Activated CD8-positive, alpha-beta memory T cell treated with anti-CD3 and anti-CD28 coated beads, Interleukin-2, amount 50 U/mL, for 24 hours (primary cell): ENCODE data around the gene PSMC4.
"Not testable (repeated sequence)": the region's sequence is repeated elsewhere in the genome, so short reads cannot be mapped to it uniquely, and the experiment has no call there.

ENCODE experiments used
- DNase-seq: peaks from one replicate; pipeline ENCODE4 v3.0.0-alpha.2; 2020; ENCODE audit errors: extremely low read depth

The PSMC4 gene

DNA sequence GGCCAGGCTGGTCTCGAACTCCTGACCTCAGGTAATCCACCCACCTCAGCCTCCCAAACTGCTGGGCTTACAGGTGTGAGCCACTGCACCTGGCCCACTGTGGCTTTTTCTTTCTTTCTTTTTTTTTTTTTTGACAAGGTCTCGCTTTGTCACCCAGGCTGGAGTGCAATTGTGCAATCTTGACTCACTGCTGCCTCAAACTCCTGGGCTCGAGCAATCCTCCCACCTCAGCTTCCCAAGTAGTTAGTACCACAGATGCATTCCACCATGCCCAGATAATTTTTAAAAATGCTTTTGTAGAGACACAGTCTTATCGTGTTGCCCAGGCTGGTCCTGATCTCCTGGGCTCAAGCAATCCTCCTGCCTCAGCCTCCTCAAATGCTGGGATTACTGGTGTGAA lies 24.4 kb upstream of the PSMC4 start:
- DNase-seq: no peak

DNA sequence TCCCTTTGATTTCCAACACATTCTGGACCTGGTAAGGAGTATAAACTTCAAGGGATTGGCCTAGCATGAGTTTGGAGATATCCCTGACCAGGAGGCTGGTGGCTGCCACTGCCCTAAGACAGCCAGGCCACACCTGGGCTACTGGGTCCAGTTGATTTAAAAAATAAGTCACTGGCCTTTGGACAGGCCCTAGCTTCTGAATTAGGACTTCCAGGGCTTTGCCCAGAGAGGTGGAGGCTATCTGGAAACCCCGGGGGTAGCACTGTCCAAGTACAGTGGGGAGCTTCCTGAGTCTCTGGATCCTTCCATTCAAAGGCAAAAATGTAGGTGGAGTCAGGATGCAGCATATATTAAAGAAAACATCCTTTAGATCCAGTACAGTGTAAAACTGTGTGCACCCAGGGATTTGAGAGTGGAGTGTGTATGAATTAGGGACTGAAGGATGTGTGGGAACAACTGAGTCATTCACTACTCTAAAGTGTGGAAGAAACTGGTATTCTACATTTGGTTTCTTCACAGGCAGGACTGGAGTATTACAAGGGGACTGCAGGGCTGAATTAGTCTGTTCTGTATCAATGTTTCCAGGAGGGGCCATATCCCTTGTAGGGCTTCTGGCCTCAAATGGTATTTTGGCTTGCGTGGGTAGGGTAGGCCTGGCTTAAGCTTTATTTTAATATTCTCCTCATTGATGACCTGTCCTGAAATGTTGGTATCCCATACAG lies 21.8 kb upstream of the PSMC4 start:
- no peak for DNase-seq

DNA sequence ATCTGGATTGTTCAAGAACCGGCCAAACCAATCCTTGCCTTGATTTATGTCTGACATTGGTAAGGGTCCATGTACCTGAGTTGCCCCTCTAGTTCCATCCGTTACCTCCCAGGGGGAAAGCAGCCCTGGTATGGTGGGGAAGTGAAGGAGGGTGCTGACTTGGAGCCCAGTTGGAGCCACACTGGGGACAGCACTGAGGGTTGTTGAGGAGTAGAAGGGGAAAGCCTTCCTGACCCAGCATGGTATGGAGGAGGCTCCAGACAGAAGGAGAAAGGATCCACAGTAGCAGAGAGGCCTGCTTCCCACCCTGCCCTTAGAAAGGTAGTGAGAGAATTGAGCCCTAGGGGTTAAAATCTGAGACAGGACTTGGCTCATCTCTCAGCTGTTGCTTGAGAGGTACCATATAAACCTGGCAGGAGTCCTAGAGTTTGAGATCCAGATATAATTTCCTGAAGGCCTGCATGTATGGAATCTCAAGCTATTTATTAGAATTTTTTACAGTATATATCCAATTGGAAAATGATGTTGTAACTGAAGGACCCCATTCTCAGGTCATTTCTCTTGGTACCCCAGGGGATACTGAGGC lies 19.8 kb upstream of the PSMC4 start:
- DNase-seq: no peak

DNA sequence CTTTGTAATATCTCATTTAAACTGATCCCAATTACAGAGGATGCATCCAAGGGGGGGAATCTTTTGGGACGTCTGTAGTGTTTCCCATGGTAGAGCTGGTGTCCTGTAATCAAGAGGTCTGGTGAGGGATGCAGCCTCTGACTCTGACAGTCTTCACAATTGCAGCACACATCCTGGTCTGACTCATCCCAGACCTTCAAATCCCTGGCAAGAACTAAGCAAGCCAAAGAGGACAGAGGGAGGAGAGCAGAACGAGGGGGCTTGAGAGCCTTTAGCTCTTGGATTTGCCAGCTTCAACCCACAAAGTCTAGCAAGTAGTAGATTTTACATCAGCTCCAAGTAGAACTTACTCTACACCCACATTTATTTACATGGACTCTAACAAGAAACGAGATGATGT lies 19.3 kb upstream of the PSMC4 start:
- no peak for DNase-seq

DNA sequence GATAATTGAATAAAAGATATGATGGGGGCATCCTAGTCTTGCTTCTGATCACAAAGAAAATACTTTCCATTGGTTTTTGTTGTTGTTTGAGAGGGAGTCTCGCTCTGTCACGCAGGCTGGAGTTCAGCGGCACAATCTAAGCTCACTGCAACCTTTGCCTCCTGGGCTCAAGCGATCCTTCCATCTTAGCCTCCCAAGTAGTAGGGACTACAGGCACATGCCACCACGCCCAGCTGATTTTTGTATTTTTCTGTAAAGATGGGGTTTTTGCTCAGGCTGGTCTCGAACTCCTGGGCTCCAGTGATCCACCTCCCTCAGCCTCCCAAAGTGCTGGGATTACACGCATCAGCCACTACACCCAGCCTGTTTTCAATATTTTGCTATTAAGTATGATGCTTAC lies 17.1 kb upstream of the PSMC4 start:
- DNase-seq: no peak

DNA sequence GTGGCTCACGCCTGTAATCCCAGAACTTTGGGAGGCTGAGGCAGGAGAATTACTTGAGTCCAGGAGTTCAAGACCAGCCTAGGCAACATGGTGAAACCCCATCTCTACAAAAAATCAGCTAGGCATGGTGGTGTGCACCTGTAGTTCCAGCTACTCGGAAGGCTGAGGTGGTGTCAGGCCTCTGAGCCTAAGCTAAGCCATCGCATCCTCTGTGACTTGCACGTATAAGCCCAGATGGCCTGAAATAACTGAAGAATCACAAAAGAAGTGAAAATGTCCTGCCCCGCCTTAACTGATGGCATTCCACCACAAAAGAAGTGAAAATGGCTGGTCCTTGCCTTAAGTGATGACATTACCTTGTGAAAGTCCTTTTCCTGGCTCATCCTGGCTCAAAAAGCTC lies 13.1 kb upstream of the PSMC4 start:
- not testable (repeated sequence) for DNase-seq

DNA sequence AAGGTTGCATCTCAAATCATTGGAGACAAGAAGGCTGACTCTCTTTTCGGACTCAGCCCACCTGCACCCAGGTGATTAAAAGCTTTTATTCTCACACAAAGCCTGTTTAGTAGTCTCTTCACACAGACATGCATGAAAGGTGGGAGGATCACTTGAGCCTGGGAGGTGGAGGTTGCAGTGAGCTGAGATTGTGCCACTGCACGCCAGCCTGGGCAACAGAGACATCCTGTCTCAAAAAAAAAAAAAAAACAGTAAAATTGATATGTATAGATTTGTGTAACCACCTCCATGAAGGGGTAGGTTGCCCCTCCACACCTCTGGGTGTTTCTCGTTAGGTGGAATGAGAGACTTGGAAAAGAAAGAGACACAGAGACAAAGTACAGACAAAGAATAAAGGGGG lies 12.0 kb upstream of the PSMC4 start:
- DNase-seq: not testable (repeated sequence)

DNA sequence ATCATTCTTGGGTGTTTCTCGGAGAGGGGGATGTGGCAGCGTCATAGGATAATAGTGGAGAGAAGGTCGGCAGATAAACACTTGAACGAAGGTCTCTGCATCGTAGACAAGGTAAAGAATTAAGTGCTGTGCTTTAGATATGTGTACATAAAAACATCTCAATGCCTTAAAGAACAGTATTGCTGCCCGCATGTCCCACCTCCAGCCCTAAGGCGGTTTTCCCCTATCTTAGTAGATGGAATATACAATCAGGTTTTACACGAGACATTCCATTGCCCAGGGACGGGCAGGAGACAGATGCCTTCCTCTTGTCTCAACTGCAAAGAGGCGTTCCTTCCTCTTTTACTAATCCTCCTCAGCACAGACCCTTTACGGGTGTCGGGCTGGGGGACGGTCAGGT lies 11.6 kb upstream of the PSMC4 start:
- DNase-seq: not testable (repeated sequence)

DNA sequence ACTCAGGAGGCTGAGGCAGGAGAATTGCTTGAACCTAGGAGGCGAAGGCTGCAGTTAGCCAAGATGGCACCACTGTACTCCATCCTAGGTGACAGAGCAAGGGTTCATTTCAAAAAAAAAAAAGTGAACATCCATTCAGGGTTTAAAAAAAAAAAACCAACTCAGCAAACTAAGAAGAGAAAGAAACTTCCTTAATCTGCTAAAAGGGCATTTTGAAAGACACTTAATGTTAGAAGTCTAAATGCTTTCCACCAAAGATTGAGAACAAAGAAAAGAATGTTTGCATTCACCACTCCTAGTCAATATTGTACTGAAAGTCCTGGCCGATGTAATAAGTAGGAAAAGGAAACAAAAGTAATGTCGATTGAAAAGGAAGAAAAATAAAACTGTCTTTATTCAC lies 7.1 kb upstream of the PSMC4 start:
- no peak for DNase-seq

DNA sequence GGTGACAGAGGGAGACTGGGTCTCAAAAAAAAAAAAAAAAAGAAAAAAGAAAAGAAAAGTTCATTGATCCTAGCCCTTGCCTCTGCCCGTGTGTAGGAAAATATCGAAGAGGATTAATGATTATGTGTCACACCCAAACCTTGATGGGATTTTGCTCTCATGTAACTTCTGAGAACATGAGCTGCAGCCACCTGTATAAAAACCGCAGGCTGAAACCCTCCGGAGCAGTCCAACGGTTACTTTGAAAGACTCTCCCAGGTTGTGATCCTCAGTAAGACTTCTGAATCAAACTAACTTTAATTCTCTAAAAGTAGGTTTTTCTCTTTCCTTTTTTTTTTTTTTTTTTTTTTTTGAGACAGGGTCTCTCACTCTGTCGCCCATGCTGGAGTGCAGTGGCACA lies 4.3 kb upstream of the PSMC4 start:
- no peak for DNase-seq

DNA sequence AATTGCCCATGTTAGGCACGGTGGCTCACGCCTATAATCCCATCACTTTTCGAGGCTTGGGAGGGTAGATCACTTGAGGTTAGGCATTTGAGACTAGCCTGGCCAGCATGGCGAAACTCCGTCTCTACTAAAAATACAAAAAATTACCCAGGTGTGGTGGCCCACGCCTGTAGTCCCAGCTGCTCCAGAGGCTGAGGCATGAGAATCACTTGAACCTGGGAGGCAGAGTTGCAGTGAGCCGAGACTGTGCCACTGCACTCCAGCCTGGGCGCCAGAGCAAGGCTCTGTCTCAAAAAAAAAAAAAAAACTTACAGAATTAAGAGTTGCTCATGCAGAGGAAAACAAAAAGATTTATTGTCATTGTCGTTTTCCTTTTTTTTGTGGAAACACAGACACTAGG lies 3.4 kb upstream of the PSMC4 start:
- no peak for DNase-seq

DNA sequence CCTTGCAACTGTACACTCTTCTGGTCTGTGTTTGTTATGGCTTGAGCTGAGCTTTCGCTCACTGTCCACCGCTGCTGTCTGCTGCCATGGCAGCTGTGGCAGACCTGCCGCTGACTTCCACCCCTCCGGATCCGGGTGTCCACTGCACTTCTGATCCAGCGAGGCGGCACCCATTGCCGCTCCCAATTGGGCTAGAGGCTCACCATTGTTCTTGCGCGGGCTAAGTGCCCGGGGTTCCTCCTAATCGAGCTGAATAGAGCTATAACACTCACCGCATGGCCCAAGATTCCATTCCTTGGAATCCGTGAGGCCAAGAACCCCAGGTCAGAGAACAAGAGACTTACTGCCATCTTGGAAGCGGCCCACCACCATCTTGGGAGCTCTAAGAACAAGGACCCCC lies 2.2 kb upstream of the PSMC4 start:
- no peak for DNase-seq

DNA sequence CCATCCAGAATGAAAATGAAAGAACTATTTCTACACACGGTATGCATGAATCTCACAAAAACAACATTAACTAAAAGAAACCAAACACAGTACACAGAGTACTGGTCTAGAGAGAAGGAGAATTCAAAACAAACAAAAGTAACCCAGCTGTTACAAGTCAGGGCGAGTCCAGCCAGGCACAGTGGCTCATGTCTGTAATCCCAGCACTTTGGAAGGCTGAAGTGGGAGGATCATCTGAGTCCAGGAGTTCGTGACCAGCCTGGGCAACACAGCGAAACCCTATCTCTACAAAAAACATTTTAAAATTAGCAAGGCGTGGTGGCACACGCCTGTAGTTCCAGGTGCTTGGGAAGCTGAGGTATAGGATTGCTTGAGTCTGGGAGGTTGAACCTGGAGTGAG lies 1.7 kb upstream of the PSMC4 start:
- no peak for DNase-seq

DNA sequence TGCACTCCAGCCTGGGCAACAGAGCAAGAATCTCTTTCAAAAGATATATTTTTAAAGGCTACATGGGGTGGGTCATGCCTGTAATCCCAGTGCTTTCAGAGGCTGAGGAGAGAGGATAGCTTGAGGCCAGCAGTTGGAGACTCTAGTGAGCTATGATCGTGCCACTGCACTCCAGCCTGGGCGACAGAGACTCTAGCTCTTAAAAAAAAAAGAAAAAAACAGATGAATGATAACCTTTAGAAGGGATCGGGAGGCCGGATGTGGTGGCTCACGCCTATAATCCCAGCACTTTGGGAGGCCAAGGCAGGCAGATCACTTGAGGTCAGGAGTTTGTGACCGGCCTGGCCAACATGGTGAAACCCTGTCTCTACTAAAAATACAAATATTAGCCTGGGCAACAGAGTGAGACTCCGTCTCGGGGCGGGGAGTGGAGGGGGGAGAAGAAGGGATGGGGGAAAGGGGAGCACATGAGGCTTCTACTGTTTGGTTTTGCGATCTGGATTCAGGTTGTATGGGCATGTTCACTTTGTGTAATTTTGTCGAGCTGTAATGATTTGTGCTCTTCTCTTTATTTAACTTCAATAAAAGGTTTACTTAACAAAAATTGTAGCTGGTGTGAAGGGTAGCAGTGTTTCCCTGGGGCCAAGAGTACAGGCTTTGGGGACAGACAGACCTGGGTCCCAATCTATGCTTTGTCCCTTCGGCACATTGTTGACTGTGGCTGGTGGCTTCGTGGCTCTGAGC lies 1.1 kb upstream of the PSMC4 start:
- no peak for DNase-seq

DNA sequence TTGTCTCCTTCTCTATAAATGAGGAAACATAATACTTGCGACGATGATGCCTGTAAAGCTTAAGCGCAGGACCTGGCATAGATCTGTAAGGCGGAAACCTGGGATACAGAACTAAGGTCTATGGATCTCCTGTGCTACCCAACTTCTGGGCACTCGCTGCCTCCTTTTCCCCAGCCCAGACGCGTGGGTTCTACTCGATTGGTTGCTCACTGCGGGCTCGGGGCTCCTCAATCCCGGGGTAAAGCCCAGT lies 615 bp upstream of the PSMC4 start:
- no peak for DNase-seq

DNA sequence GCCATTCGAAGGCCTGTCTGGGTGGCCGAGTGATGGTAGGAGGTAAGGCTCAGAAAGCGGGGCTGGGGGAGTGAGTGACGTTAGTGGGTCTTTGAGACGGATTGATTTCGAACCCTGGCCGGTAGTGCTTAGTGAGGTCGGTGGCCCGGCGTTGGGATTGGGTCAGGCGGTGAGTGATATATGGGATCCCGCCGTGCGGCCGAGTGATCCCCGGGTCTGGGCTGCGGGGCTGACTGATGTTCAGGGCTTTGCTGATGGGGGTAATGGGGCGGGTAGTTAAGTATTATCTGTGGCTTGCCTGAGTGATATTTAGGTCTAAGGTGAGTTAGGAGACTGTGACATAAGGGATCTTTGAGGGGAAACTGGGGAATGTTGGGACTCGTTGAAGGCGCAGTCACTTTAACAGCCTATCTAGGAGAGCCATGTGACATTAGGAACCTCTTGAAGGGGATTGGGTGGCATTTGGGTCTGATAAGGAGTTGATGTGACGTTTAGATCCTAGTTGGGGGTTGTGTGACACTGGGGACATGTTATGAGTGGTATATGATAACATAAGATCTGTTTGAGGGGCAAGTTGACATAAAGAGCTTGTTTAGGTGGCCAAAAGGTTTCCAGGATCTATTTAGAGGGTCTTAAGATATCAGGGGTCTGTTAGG lies 543 bp downstream of the PSMC4 start:
- DNase-seq: no peak

DNA sequence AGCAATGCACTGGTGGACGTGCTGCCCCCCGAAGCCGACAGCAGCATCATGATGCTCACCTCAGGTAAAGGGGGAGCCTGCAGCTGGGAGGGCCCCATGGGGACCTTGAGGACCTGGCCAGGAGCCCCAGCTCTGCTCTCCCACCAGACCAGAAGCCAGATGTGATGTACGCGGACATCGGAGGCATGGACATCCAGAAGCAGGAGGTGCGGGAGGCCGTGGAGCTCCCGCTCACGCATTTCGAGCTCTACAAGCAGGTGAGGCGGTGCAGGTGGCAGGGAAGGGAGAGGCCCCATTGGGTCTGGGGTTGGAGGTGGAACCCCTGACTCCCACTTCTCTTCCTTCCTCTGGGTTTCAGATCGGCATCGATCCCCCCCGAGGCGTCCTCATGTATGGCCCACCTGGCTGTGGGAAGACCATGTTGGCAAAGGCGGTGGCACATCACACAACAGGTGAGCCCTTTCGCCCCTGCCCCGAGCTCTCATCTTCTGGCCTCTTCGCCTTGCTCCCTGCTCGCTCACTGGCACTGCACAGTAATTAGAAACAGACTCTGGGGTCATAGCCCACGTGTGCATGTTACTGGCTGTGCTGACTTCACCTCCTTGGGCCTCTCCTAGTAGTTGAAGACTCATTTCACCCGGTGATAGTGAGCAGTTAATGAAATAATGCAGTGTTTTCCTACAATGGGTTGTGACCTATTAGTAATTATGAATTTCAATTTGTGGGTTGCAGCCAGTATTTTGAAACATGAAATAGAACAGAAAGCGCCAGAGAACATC lies 3.6 kb downstream of the PSMC4 start:
- no peak for DNase-seq

DNA sequence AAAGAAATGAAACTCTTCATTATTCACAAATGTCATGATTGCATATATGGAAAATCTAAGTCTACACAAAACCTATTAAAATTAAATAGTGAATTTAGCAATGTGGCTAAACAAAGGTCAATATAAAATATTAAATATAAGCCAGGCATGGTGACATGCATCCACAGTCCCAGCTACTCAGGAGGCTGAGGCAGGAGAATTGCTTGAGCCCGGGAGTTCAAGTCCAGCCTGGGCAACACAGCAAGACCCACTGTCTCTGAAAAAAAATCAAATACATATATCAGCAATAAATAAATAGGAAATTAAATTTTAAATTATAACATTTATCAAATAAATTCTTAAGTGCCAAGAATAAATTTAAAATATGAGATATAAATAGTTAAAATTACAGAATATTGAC lies 11.9 kb downstream of the PSMC4 start:
- DNase-seq: no peak

DNA sequence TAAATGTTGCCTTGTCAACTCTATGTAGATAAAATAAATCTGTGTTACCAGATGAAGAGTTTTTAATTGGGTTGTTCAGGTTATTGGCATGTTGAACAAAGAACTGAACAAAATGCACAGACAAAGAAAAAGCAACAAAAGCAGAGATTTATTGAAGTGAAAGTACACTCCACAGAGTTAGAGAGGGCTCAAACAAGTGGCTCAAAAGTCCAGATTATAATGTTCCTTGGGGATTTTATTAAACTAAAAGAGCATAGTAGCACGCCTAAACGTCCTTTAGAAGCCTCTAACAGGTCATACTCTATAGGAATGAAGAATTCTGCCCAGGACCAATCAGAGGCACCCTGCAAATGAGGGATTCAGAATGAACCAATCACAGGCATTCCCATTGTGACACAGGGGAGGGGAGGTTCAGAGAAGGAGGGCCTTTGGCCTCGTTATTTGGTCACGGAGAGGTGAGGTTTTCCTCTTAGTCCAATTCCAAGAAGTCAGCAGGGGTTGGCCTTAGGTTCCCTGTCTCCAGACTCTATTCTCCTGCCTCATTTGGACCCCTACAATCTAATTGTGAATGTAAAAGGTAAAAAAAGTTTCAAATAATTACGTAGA lies 12.8 kb downstream of the PSMC4 start:
- no peak for DNase-seq

DNA sequence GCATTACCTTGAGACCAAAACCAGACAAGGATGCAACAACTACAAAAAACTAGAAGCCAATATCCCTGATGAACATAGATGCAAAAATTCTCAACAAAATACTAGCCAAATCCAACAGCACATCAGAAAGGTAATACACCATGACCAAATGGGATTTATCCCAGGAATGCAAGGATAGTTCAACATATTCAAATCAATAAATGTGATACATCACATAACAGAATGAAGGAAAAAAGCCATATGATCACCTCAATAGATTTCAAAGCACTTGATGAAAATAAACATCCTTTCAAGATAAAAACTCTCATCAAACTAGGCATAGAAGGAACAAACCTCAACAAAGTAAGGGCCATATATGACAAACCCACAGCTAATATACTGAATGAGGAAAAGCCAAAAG lies 15.7 kb downstream of the PSMC4 start:
- no peak for DNase-seq

DNA sequence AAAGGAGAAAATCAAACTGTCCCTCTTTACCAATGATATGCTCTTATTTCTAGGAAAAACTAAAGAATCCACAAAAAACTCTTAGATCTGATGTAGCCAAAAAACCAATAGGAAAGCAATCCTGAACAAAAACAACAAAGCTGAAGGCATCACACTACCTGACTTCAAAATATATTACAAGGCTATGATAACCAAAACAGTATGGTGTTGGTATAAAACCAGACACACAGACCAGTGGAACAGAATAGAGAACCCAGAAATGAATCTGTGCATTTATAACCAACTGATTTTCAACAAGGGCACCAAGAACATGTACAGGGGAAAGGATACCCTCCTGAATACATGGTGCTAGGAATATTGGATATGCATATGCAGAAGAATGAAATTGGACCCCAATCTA lies 16.2 kb downstream of the PSMC4 start:
- DNase-seq: no peak

DNA sequence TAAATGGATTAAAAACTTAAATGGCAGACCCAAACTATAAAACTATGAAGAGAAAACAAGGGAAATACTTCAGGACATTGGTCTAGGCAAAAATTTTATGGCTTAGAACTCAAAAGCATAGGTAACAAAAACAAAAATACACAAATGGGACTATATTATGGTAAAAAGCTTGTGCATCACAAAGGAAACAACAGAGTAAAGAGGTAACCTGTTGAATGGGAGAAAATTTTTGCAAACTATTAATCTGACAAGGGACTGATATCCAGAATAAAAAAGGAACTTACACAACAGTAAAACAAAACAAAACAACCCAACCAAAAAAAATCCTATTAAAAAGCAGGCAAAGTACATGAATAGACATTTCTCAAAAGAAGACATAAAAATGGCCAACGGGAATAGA lies 16.6 kb downstream of the PSMC4 start:
- DNase-seq: no peak
